Thyroid gland (tissue), 4 donors: ENCODE measurements around the gene SGIP1. TPM values are rescaled to one million over a fixed set of nuclear protein-coding genes. Genes with fewer than 3 reads are reported as not detected.
"Not testable (repeated sequence)": the region's sequence is repeated elsewhere in the genome, so short reads cannot be mapped to it uniquely, and the experiment has no call there.

Source experiments
- DNase-seq, 2 donors: peaks; one replicate each; pipeline ENCODE4 v3.0.0-alpha.2; 2019
- H3K27ac ChIP-seq, 3 donors: fragments of 200-600 bp; sonication (generic); 1 replicate in 2 of 3; 2 replicates in 1 of 3; pipeline ENCODE4 v1.5.1; 2016 to 2019; ENCODE audit warnings: mild to moderate bottlenecking in 1 of 3, moderate library complexity in 1 of 3
- H3K27me3 ChIP-seq: fragments of 200-600 bp; sonication (generic); one replicate; pipeline ENCODE4 v1.5.1; 2019
- H3K36me3 ChIP-seq, 2 donors: fragments of 200-600 bp; sonication (generic); one replicate each; pipeline ENCODE4 v1.5.1; 2016 to 2019
- H3K4me1 ChIP-seq, 2 donors: fragments of 200-600 bp; sonication (generic); one replicate each; pipeline ENCODE4 v1.5.1; 2017 to 2019
- H3K4me3 ChIP-seq, 3 donors: fragments of 200-600 bp; sonication (generic); replicated peaks in 1 of 3; 1 replicate in 2 of 3; 2 replicates in 1 of 3; pipeline ENCODE4 v1.5.1; 2016; ENCODE audit warnings: mild to moderate bottlenecking in 1 of 3
- H3K9me3 ChIP-seq: fragments of 200-600 bp; sonication (generic); one replicate; pipeline ENCODE4 v1.5.1; 2017
- CTCF ChIP-seq, 6 experiments: fragments of 200-600 bp in 3 of 6; fragments of 450-650 bp in 3 of 6; sonication (generic) in 3 of 6; IDR thresholded peaks; one replicate each; pipeline ENCODE4 v1.5.1; 2016 to 2019; ENCODE audit warnings: antibody characterized with exemption in 6 of 6, mild to moderate bottlenecking in 2 of 6, inconsistent platforms in 1 of 6, moderate library complexity in 1 of 6
- POLR2A ChIP-seq, 2 donors: fragments of 450-650 bp; IDR thresholded peaks; one replicate each; pipeline ENCODE4 v1.6.1; 2017; ENCODE audit warnings: antibody characterized with exemption in 2 of 2, mild to moderate bottlenecking in 2 of 2, moderate library complexity in 1 of 2
- WGBS, 2 donors: methylation state at CpG; one replicate each; pipeline ENCODE4 v1.1.5; 2017; 5-methylcytosine and 5-hydroxymethylcytosine counted together
- intact Hi-C: fragments of 100-400 bp; cut with DNase I; formaldehyde crosslinking; loops from one replicate; pipeline ENCODE4 v1.15.1; 2023
- total RNA-seq, 4 donors: library from RNA; depleted of rRNA; stranded (reverse); fragments of >200 nt; gene quantifications; one replicate each; pipeline ENCODE4 v1.2.3, GENCODE V29; 2016

Gene SGIP1
- total RNA-seq, 4 donors from 2014 or later = 18.7 to 25.6 (median 22.4) TPM

DNA sequence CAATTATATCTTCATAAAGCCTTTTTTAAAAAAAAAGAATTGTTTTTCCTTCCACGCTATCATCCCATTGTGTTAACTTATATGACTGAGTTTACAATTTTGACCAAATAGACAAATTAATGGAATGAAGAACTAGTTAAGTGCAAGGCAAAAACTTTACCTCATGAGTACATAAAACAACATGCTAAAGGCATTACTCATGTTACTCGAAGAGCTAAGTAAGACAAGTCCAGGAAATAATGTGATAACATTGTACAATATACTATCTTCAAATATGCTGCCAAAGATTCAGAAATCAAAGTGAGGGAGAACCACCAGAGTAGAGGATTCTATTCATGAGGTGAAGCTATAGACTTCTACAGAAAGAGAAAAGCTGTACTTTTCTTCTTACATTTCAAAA lies 194.1 kb downstream of the SGIP1 start:
- 85 to 86% methylated on average over 2 of the region's 2 CpGs for WGBS, 2 donors
- intact Hi-C loops = loop anchor here (10.0 kb wide), 2 partner anchors 273 to 473 kb away; no protein-coding TSS in a partner anchor
- TF ChIP-seq POLR2A (IDR thresholded peaks at IDR 0.05) = no peak
- no peak for TF ChIP-seq CTCF (IDR thresholded peaks at IDR 0.05)

GRCh38 chr1:66728716-66729115 lies 194.8 kb downstream of the SGIP1 start:
- not testable (repeated sequence) for DNase-seq, H3K4me1 ChIP-seq, H3K27ac ChIP-seq, H3K27me3 ChIP-seq, H3K36me3 ChIP-seq, H3K4me3 ChIP-seq, H3K9me3 ChIP-seq
- intact Hi-C loops = loop anchor here (10.0 kb wide), 2 partner anchors 274 to 474 kb away; no protein-coding TSS in a partner anchor

More for the DNA sequence above, 194.1 kb downstream of the SGIP1 start:
- H3K4me3 ChIP-seq = no peak overlapping the region
- no peaks in the 10 kb centered on the region for H3K27me3 ChIP-seq
- no peak for DNase-seq
- H3K9me3 ChIP-seq = no peaks in the 10 kb centered on the region
- peaks cover 0 to 6% of the 10 kb centered on the region in 2 donors for H3K4me1 ChIP-seq
- H3K36me3 ChIP-seq = no peaks in the 10 kb centered on the region
- H3K27ac ChIP-seq = no peak overlapping the region

DNA sequence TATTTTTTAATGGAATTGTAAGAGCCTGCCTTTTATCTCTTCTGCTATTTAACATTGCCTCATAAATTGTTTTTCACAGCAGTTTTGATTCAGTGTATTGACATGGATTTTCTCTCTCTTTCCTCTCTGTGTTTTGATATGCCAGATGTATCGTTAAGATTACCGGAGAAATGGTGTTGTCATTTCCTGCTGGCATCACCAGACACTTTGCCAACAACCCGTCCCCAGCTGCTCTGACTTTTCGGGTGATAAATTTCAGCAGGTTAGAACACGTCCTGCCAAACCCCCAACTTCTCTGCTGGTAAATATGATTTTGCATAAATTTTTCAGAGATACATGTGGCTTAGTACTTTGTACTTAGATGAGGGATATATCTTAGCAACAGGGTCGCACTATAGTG lies 195.2 kb downstream of the SGIP1 start:
- TF ChIP-seq CTCF (IDR thresholded peaks at IDR 0.05) (no peak), POLR2A (IDR thresholded peaks at IDR 0.05) (no peak)
- Histone ChIP-seq H3K4me1 (peaks cover 0 to 6% of the 10 kb centered on the region in 2 donors), H3K27me3 (no peaks in the 10 kb centered on the region), H3K4me3 (no peak overlapping the region), H3K27ac (no peak overlapping the region), H3K9me3 (no peaks in the 10 kb centered on the region), H3K36me3 (no peaks in the 10 kb centered on the region)
- intact Hi-C loops = loop anchor here (10.0 kb wide), 2 partner anchors 274 to 474 kb away; no protein-coding TSS in a partner anchor
- 75 to 86% methylated on average over 6 of the region's 6 CpGs for WGBS, 2 donors
- DNase-seq = no peak

- WGBS, 2 donors = 85% methylated on average over 3 of the region's 3 CpGs
- no peaks in the 10 kb centered on the region for H3K36me3 ChIP-seq
- H3K4me1 ChIP-seq = peaks cover 0 to 6% of the 10 kb centered on the region in 2 donors
- intact Hi-C loops = loop anchor here (10.0 kb wide), 2 partner anchors 275 to 475 kb away; no protein-coding TSS in a partner anchor
- H3K9me3 ChIP-seq = no peaks in the 10 kb centered on the region
- H3K27ac ChIP-seq = no peak overlapping the region
- H3K4me3 ChIP-seq = no peak overlapping the region
- DNase-seq = no peak
- H3K27me3 ChIP-seq = no peaks in the 10 kb centered on the region
- no peak for TF ChIP-seq CTCF (IDR thresholded peaks at IDR 0.05)
- TF ChIP-seq POLR2A (IDR thresholded peaks at IDR 0.05) = no peak
Observed at GRCh38 chr1:66729523-66729922, 195.6 kb downstream of the SGIP1 start.

- Histone ChIP-seq H3K9me3 (no peaks in the 10 kb centered on the region), H3K4me3 (no peak overlapping the region), H3K36me3 (no peaks in the 10 kb centered on the region), H3K27ac (no peak overlapping the region), H3K4me1 (peaks cover 0 to 6% of the 10 kb centered on the region in 2 donors), H3K27me3 (no peaks in the 10 kb centered on the region)
- 83 to 87% methylated on average over 2 of the region's 2 CpGs for WGBS, 2 donors
- TF ChIP-seq CTCF (IDR thresholded peaks at IDR 0.05) = no peak
- TF ChIP-seq POLR2A (IDR thresholded peaks at IDR 0.05) = no peak
- no peak for DNase-seq
- intact Hi-C loops = no loop called here
Observed at GRCh38 chr1:66730462-66730861, 196.5 kb downstream of the SGIP1 start.
